ENCODE results near the gene TNFAIP2. TPM values are rescaled to one million over a fixed set of nuclear protein-coding genes. Genes with fewer than 3 reads are reported as not detected.

The TNFAIP2 gene
- total and polyA plus RNA-seq, 2 experiments from 2014 or later = 9.6 to 51.8 TPM

DNA sequence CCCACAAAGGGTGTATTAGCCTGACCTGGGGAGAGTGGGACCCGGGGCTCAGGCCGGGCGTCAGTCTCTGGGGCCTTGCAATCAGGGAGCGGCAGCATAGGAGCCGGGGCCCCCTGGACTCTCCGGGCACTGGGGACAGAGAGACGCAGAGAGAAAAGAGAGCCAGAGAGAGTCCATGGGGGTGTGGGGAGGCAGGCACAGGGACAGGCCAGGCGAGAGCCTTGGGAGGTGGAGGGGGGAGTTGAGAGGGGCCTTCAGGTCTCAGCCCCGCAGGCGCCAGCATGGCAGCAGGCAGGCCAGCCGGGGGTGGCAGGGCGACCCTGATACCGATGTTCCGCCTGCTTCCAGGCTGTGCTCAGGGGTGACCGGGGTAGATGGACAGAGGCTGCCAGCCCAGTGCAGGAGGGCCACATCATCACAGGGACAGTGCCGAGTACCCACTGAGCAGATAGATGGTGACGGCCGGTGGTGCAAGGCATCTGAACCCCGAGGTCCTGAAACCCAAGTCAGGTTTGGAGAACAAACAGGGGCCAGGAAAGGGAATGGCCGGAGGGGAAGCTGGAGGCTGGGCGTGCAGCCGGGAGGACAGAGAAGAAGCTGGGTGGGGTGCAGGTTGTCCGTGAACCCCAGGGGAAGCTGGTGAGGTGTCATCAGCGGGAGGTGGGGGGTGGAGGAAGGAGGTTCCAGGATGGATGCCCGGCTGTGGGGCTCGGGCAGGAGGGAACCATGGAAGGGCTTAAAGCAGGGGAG is 25.8 kb upstream of the TNFAIP2 start:
- DNase-seq = no peak
- H3K9ac ChIP-seq = no peak overlapping the region
- H2AFZ ChIP-seq = no peak overlapping the region
- no peaks in the 10 kb centered on the region for H3K79me2 ChIP-seq (ENCODE audit: insufficient read depth)
- no peaks in the 10 kb centered on the region for H3K9me2 ChIP-seq (ENCODE audit: insufficient read depth)
- no peaks in the 10 kb centered on the region for H3F3A ChIP-seq (ENCODE audit: insufficient read depth)
- no peaks in the 10 kb centered on the region for H3K9me3 ChIP-seq (ENCODE audit: low read depth)
- no peaks in the 10 kb centered on the region for H4K20me1 ChIP-seq (ENCODE audit: insufficient read depth)
- no peak overlapping the region for H3K4me2 ChIP-seq (ENCODE audit: unreplicated experiment)
- no peaks in the 10 kb centered on the region for H3K4me1 ChIP-seq (ENCODE audit: insufficient read depth)
- 76 to 77% methylated on average over 26 of the region's 26 CpGs for WGBS, 2 experiments (ENCODE audit: low coverage in 1 of 2, low lambda C conversion rate in 2 of 2, missing lambda C conversion rate in 2 of 2)
- no peaks in the 10 kb centered on the region; the same call in 1 of the 2 replicates for H3K27me3 ChIP-seq (replicated peaks; ENCODE audit: insufficient read depth)
- H3K4me3 ChIP-seq = no peak overlapping the region
- no peaks in the 10 kb centered on the region for H3K36me3 ChIP-seq (ENCODE audit: low read depth)
- no peak overlapping the region for H3K27ac ChIP-seq
- TF ChIP-seq EZH2 (IDR thresholded peaks at IDR 0.05; ENCODE audit: insufficient read depth, poor library complexity, severe bottlenecking) (no peak), EZH2phosphoT487 (IDR thresholded peaks at IDR 0.05; ENCODE audit: insufficient read depth, low read depth) (no peak)
- in situ Hi-C loops (cut with MboI) = no loop called here

DNA sequence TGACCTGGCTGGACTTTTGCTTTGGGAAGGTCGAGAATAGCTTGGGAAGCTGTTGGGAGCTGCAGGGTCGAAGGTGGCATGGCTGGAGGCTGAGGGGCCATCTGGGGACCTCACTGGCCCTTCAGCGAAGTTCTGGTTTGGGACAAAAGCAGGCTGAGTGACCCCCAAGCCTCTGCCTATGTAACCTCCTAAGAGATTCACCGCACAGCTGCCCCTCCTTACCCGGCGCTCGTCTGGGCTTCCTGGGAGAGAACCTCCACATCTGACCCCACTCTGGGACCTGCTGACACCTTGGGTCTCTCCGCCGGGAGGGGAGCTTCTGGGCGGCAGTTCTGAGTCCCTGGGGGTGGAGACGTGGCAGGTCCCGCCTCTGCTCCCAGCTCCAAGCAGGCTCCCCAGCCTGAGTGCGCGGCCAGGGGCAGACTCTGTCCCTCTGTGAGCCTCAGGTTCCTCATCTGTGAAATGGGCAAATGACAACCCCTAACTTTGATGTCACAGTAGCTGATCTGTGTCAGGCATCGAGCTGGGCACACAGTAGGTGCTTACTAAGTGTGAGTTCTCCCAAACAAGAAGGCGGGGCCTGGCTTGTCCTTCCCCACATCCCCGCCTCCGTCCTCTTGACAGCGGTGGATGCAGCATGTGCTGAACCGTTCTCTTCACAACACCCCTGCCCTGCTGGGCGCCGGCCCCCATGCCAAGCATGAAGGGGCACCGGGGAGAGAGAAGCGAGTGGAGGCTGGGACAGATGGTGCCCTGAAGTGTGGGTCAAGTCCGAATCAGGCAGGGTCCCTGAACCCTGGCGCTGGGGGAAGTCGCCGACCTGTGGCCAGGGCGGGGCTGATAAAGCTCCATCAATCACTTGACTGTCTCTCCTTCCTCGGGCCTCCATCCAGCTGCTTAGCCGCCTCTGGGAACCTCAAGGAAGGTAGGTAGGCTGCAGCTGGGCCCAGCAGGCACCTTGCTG is 25.0 kb upstream of the TNFAIP2 start:
- in situ Hi-C loops (cut with MboI) = no loop called here

DNA sequence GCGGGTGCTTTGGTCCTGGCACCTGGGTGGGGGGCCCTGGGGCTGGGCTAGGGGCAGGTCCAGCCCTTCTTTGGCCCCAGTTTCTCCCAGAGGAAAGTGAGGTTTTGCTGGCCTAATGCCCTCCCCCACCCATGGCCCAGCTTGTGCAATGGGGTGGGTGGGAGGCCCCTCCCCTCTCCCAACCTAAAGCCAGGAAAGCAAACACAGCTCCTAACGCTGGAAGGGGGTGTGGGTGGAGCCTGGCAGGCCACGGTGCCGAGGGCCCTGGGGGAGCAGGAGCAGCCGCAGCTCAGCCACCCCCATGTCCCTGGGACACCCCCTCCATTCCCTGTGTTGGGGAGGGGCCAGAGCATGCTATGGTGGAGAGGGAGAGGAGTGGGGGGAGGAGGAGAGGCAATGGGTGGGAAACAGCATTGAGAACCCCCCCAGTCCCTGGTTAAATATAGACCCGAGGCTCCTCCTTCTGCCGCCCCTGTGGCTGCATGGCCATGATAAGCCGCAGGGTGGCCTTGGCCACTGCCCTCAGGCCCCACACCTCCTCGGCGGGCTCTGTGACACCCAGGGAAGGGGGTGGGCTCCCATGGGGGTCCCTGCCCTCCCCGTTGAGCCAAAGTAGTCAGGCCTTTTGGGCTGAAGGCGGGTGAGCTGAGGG is 24.1 kb upstream of the TNFAIP2 start:
- peaks cover 16% of the 10 kb centered on the region for H3K27me3 ChIP-seq (replicated peaks; ENCODE audit: insufficient read depth)
- WGBS, 2 experiments (ENCODE audit: low coverage in 1 of 2, low lambda C conversion rate in 2 of 2, missing lambda C conversion rate in 2 of 2) = 69 to 79% methylated on average over 8 to 10 of the region's 12 CpGs
- H3K9ac ChIP-seq = no peak overlapping the region
- no peaks in the 10 kb centered on the region for H3K9me3 ChIP-seq (ENCODE audit: low read depth)
- H3K79me2 ChIP-seq (ENCODE audit: insufficient read depth) = no peaks in the 10 kb centered on the region
- H3K36me3 ChIP-seq (ENCODE audit: low read depth) = no peaks in the 10 kb centered on the region
- in situ Hi-C loops (cut with MboI) = no loop called here
- no peaks in the 10 kb centered on the region for H4K20me1 ChIP-seq (ENCODE audit: insufficient read depth)
- DNase-seq = no peak
- no peak overlapping the region for H3K4me2 ChIP-seq (ENCODE audit: unreplicated experiment)
- H3K27ac ChIP-seq = no peak overlapping the region
- no peaks in the 10 kb centered on the region for H3K4me1 ChIP-seq (ENCODE audit: insufficient read depth)
- no peaks in the 10 kb centered on the region for H3F3A ChIP-seq (ENCODE audit: insufficient read depth)
- no peak overlapping the region for H2AFZ ChIP-seq
- no peaks in the 10 kb centered on the region for H3K9me2 ChIP-seq (ENCODE audit: insufficient read depth)
- H3K4me3 ChIP-seq = no peak overlapping the region
- no peak for TF ChIP-seq EZH2phosphoT487 (IDR thresholded peaks at IDR 0.05; ENCODE audit: insufficient read depth, low read depth)
- TF ChIP-seq EZH2 (IDR thresholded peaks at IDR 0.05; ENCODE audit: insufficient read depth, poor library complexity, severe bottlenecking) = no peak

More for the DNA sequence above, 25.0 kb upstream of the TNFAIP2 start:
- no peak overlapping the region for H3K27ac ChIP-seq
- H3K36me3 ChIP-seq (ENCODE audit: low read depth) = no peaks in the 10 kb centered on the region
- WGBS, 2 experiments (ENCODE audit: low coverage in 1 of 2, low lambda C conversion rate in 2 of 2, missing lambda C conversion rate in 2 of 2) = 73 to 74% methylated on average over 30 of the region's 31 CpGs
- H3K4me3 ChIP-seq = no peak overlapping the region
- no peak for DNase-seq
- no peaks in the 10 kb centered on the region for H3K79me2 ChIP-seq (ENCODE audit: insufficient read depth)
- no peaks in the 10 kb centered on the region for H4K20me1 ChIP-seq (ENCODE audit: insufficient read depth)
- no peaks in the 10 kb centered on the region for H3F3A ChIP-seq (ENCODE audit: insufficient read depth)
- H3K4me1 ChIP-seq (ENCODE audit: insufficient read depth) = no peaks in the 10 kb centered on the region
- TF ChIP-seq EZH2 (IDR thresholded peaks at IDR 0.05; ENCODE audit: insufficient read depth, poor library complexity, severe bottlenecking) (no peak), EZH2phosphoT487 (IDR thresholded peaks at IDR 0.05; ENCODE audit: insufficient read depth, low read depth) (no peak)
- H3K9me2 ChIP-seq (ENCODE audit: insufficient read depth) = no peaks in the 10 kb centered on the region
- H2AFZ ChIP-seq = no peak overlapping the region
- no peaks in the 10 kb centered on the region for H3K9me3 ChIP-seq (ENCODE audit: low read depth)
- H3K27me3 ChIP-seq (replicated peaks; ENCODE audit: insufficient read depth) = peaks cover 8% of the 10 kb centered on the region
- no peak overlapping the region for H3K4me2 ChIP-seq (ENCODE audit: unreplicated experiment)
- H3K9ac ChIP-seq = no peak overlapping the region

DNA sequence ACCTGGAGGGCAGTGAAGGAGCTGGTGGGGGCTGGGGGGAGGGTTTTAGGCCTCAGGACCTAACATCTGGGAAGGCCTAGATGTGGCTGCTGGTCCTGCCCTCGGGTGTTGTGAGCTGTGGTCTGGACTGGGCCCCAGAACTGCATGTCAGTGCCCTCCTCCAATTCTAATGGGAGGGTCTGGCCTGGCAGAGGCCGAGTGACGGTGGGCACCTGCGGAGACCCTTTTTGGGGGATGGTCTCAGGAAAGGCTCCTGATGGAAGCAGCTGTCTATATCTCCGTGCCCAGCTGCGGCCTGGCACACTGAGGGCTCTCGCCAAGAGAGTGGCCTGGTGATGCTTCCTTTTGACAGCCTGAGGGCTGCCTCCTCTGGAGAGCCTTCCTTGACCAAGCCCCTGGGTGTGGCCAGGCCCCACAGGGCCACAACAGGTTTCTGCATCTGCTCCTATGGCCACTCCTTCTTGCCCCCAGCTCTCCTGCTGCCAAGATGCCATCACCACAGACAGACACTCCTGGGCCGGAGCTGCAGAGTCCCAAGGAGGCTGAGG is 23.5 kb upstream of the TNFAIP2 start:
- no peaks in the 10 kb centered on the region for H4K20me1 ChIP-seq (ENCODE audit: insufficient read depth)
- in situ Hi-C loops (cut with MboI) = no loop called here
- no peak overlapping the region for H3K4me2 ChIP-seq (ENCODE audit: unreplicated experiment)
- no peak overlapping the region for H3K4me3 ChIP-seq
- no peaks in the 10 kb centered on the region for H3K4me1 ChIP-seq (ENCODE audit: insufficient read depth)
- H3K9me3 ChIP-seq (ENCODE audit: low read depth) = no peaks in the 10 kb centered on the region
- H3K27ac ChIP-seq = no peak overlapping the region
- 75 to 79% methylated on average over 4 to 8 of the region's 8 CpGs for WGBS, 2 experiments (ENCODE audit: low coverage in 1 of 2, low lambda C conversion rate in 2 of 2, missing lambda C conversion rate in 2 of 2)
- no peak for TF ChIP-seq EZH2phosphoT487 (IDR thresholded peaks at IDR 0.05; ENCODE audit: insufficient read depth, low read depth)
- TF ChIP-seq EZH2 (IDR thresholded peaks at IDR 0.05; ENCODE audit: insufficient read depth, poor library complexity, severe bottlenecking) = no peak
- peaks cover 16% of the 10 kb centered on the region for H3K27me3 ChIP-seq (replicated peaks; ENCODE audit: insufficient read depth)
- DNase-seq = no peak
- no peaks in the 10 kb centered on the region for H3F3A ChIP-seq (ENCODE audit: insufficient read depth)
- no peak overlapping the region for H2AFZ ChIP-seq
- H3K9me2 ChIP-seq (ENCODE audit: insufficient read depth) = no peaks in the 10 kb centered on the region
- H3K36me3 ChIP-seq (ENCODE audit: low read depth) = no peaks in the 10 kb centered on the region
- H3K9ac ChIP-seq = no peak overlapping the region
- no peaks in the 10 kb centered on the region for H3K79me2 ChIP-seq (ENCODE audit: insufficient read depth)

Data from GM23248 (cell line).